Inflammatory macrophage (primary cell): ENCODE results near the gene TRIM4.

Experiments
- DNase-seq, 2 donors: peaks; one replicate each; pipeline ENCODE4 v3.0.0-alpha.2; 2020 to 2022

TRIM4 gene

GRCh38 chr7:99842926-99843325, 76.4 kb downstream of the TRIM4 start:
- DNase-seq: no peak
